ENCODE results near the gene OLR1. TPM values are rescaled to one million over a fixed set of nuclear protein-coding genes. Genes with fewer than 3 reads are reported as not detected.

Gene OLR1
- total RNA-seq, 2 donors from 2014 or later: 0.66 to 5.7 TPM

- Histone ChIP-seq H3K27me3 (no peaks in the 10 kb centered on the region), H3K4me3 (no peak overlapping the region), H3K27ac (no peak overlapping the region), H3K4me1 (no peaks in the 10 kb centered on the region), H3K36me3 (replicated peaks in 1 of 2; ENCODE audit: insufficient read depth in 1 of 2, low read depth in 2 of 2) (no peaks in the 10 kb centered on the region), H3K9me3 (no peaks in the 10 kb centered on the region)
- no peak for ATAC-seq
- TF ChIP-seq POLR2A (IDR thresholded peaks at IDR 0.05) (no peak), CTCF (IDR thresholded peaks at IDR 0.05) (no peak)
- 51 to 60% methylated on average over 2 of the region's 2 CpGs for WGBS, 2 donors
- intact Hi-C loops (cut with DNase I): no loop called here
- DNase-seq: no peak
Observed at GRCh38 chr12:10174986-10175614, 3.2 kb upstream of the OLR1 start.

- 67 to 87% methylated on average over 4 to 5 of the region's 5 CpGs for WGBS, 2 donors
- Histone ChIP-seq H3K36me3 (replicated peaks in 1 of 2; ENCODE audit: insufficient read depth in 1 of 2, low read depth in 2 of 2) (no peaks in the 10 kb centered on the region), H3K27ac (no peak overlapping the region), H3K27me3 (no peaks in the 10 kb centered on the region), H3K4me3 (no peak overlapping the region), H3K4me1 (no peaks in the 10 kb centered on the region), H3K9me3 (no peaks in the 10 kb centered on the region)
- TF ChIP-seq CTCF (IDR thresholded peaks at IDR 0.05) (no peak), POLR2A (IDR thresholded peaks at IDR 0.05) (no peak)
- intact Hi-C loops (cut with DNase I): no loop called here
- DNase-seq (no peak), ATAC-seq (no peak)
Observed at GRCh38 chr12:10170216-10170615, 1.7 kb downstream of the OLR1 start.

- H3K4me3 ChIP-seq: no peak overlapping the region
- H3K27ac ChIP-seq: no peak overlapping the region
Observed at GRCh38 chr12:10169104-10169503, 2.8 kb downstream of the OLR1 start.

GRCh38 chr12:10167599-10167998 lies 4.3 kb downstream of the OLR1 start:
- intact Hi-C loops (cut with DNase I): no loop called here
- peak in 1 of 4 donors; percentile 33 for DNase-seq
- no peak overlapping the region for H3K4me3 ChIP-seq
- TF ChIP-seq POLR2A (IDR thresholded peaks at IDR 0.05) (no peak), CTCF (IDR thresholded peaks at IDR 0.05) (no peak)
- peak overlapping the region in 1 of 4 donors; percentile 52 for H3K27ac ChIP-seq
- WGBS, 2 donors: 46 to 65% methylated on average over 5 of the region's 5 CpGs
- ATAC-seq: no peak
- H3K27me3 ChIP-seq: no peaks in the 10 kb centered on the region
- no peaks in the 10 kb centered on the region for H3K4me1 ChIP-seq
- no peaks in the 10 kb centered on the region for H3K9me3 ChIP-seq
- H3K36me3 ChIP-seq (replicated peaks in 1 of 2; ENCODE audit: insufficient read depth in 1 of 2, low read depth in 2 of 2): no peaks in the 10 kb centered on the region

More at GRCh38 chr12:10169104-10169503, 2.8 kb downstream of the OLR1 start:
- intact Hi-C loops (cut with DNase I): no loop called here
- 56 to 66% methylated on average over 3 of the region's 3 CpGs for WGBS, 2 donors
- ATAC-seq: no peak
- Histone ChIP-seq H3K4me1 (no peaks in the 10 kb centered on the region), H3K36me3 (replicated peaks in 1 of 2; ENCODE audit: insufficient read depth in 1 of 2, low read depth in 2 of 2) (no peaks in the 10 kb centered on the region), H3K27me3 (no peaks in the 10 kb centered on the region), H3K9me3 (no peaks in the 10 kb centered on the region)
- TF ChIP-seq CTCF (IDR thresholded peaks at IDR 0.05) (no peak), POLR2A (IDR thresholded peaks at IDR 0.05) (no peak)
- no peak for DNase-seq

- intact Hi-C loops (cut with DNase I): no loop called here
Observed at GRCh38 chr12:10165421-10165820, 6.5 kb downstream of the OLR1 start.

More at GRCh38 chr12:10165421-10165820, 6.5 kb downstream of the OLR1 start:
- no peaks in the 10 kb centered on the region for H3K9me3 ChIP-seq
- H3K27me3 ChIP-seq: no peaks in the 10 kb centered on the region
- ATAC-seq (no peak), DNase-seq (no peak)
- no peak for TF ChIP-seq POLR2A (IDR thresholded peaks at IDR 0.05)
- TF ChIP-seq CTCF (IDR thresholded peaks at IDR 0.05): no peak
- whole genome bisulfite sequencing, 2 donors: 0% methylated on average over 1 of the region's 1 CpG
- no peaks in the 10 kb centered on the region for H3K36me3 ChIP-seq (replicated peaks in 1 of 2; ENCODE audit: insufficient read depth in 1 of 2, low read depth in 2 of 2)
- H3K27ac ChIP-seq: no peak overlapping the region
- no peak overlapping the region for H3K4me3 ChIP-seq
- H3K4me1 ChIP-seq: no peaks in the 10 kb centered on the region
